ENCODE measurements around the gene RGS19.

GRCh38 chr20:64056889-64057627 lies 22.3 kb downstream of the RGS19 start:
- no peak for TF ChIP-seq FOXM1 (IDR thresholded peaks at IDR 0.05; ENCODE audit: low read depth)
- TF ChIP-seq SMC3 (IDR thresholded peaks at IDR 0.05; ENCODE audit: low read depth, low read length): no peak
- no peak for TF ChIP-seq MXI1 (IDR thresholded peaks at IDR 0.05; ENCODE audit: low read depth, low read length)
- TF ChIP-seq CTCF (IDR thresholded peaks at IDR 0.05): no peak
- TF ChIP-seq PBX3 (IDR thresholded peaks at IDR 0.05): no peak
- TF ChIP-seq NRF1 (IDR thresholded peaks at IDR 0.05; ENCODE audit: low read depth, low read length): no peak
- no peak for TF ChIP-seq RCOR1 (IDR thresholded peaks at IDR 0.05; ENCODE audit: low read length)
- TF ChIP-seq EP300 (IDR thresholded peaks at IDR 0.05; ENCODE audit: borderline replicate concordance in 1 of 2, low read depth in 1 of 2, low read length in 1 of 2): no peak
- TF ChIP-seq POLR2AphosphoS5 (IDR thresholded peaks at IDR 0.05; ENCODE audit: low read depth, low read length): no peak
- no peak for TF ChIP-seq USF2 (IDR thresholded peaks at IDR 0.05; ENCODE audit: borderline replicate concordance, low read depth, low read length)
- no peak for TF ChIP-seq CHD2 (IDR thresholded peaks at IDR 0.05; ENCODE audit: low read length, partially characterized antibody)

Data from SK-N-SH (cell line).